GM23248 (cell line): Measurements from ENCODE around the gene LHFPL2.

Source experiments
- EZH2 ChIP-seq: fragments of 200-600 bp; sonication (generic); IDR thresholded peaks from 2 replicates; pipeline ENCODE4 v1.6.1; 2018; ENCODE audit warnings: antibody characterized with exemption, mild to moderate bottlenecking; ENCODE audit not compliant: insufficient read depth, poor library complexity, severe bottlenecking
- EZH2phosphoT487 ChIP-seq: fragments of 200-600 bp; sonication (generic); IDR thresholded peaks from 2 replicates; pipeline ENCODE4 v1.6.1; 2018; ENCODE audit warnings: antibody characterized with exemption, moderate library complexity, mild to moderate bottlenecking, low read depth; ENCODE audit not compliant: insufficient read depth

DNA sequence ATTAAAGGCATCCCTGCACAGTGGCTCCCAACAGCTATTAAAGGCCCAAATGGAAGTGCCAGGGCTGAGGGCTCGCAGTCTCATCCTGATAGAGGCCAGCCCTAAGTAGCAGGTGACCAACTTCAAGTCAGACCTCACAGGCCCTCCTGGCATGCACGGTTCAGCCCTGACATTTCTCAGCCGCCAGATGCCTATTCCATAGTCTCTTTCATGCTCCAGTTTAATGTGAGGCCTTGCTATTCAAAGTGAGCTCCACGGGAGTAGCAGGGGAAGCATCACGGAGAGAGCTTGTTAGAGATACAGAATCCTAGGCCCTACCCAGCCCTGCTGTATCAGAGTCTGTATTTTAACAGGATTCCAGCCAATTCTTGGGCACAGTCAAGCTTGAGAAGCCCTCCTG, 11.1 kb downstream of the LHFPL2 start:
- TF ChIP-seq EZH2phosphoT487 (no peak), EZH2 (no peak)
